Prostate gland (tissue), 2 donors: ENCODE data around the gene RAVER2. TPM values are rescaled to one million over a fixed set of nuclear protein-coding genes. Genes with fewer than 3 reads are reported as not detected.

Source experiments
- DNase-seq: peaks from one replicate; pipeline ENCODE4 v3.0.0-alpha.2; 2019; ENCODE audit warnings: low spot score
- H3K27ac ChIP-seq, 2 donors: fragments of 200-600 bp; sonication (generic); 2 replicates each; pipeline ENCODE4 v1.5.1; 2017 to 2019
- H3K27me3 ChIP-seq: fragments of 200-600 bp; sonication (generic); replicated peaks from 2 replicates; pipeline ENCODE4 v1.5.1; 2019; ENCODE audit not compliant: insufficient read depth
- H3K36me3 ChIP-seq, 2 donors: fragments of 200-600 bp; sonication (generic); 1 replicate in 1 of 2; 2 replicates in 1 of 2; pipeline versions ENCODE4 v1.5.1 to v1.8.1; 2017 to 2019
- H3K4me1 ChIP-seq: fragments of 200-600 bp; sonication (generic); replicated peaks from 2 replicates; pipeline ENCODE4 v1.5.1; 2019
- H3K4me3 ChIP-seq, 2 donors: fragments of 200-600 bp; sonication (generic); 2 replicates each; pipeline ENCODE4 v1.5.1; 2017 to 2019
- H3K9me3 ChIP-seq: fragments of 200-600 bp; sonication (generic); 2 replicates; pipeline ENCODE4 v1.5.1; 2017
- POLR2A ChIP-seq: fragments of 450-650 bp; IDR thresholded peaks from one replicate; pipeline ENCODE4 v1.6.1; 2016; ENCODE audit warnings: antibody characterized with exemption, mild to moderate bottlenecking
- POLR2AphosphoS5 ChIP-seq: sonication (generic); formaldehyde crosslinking; IDR thresholded peaks from one replicate; pipeline ENCODE4 v1.6.1; 2017; ENCODE audit warnings: antibody characterized with exemption
- WGBS: methylation state at CpG from one replicate; pipeline ENCODE4 v1.1.5; 2018; 5-methylcytosine and 5-hydroxymethylcytosine counted together
- intact Hi-C: fragments of 100-400 bp; cut with DNase I; formaldehyde crosslinking; loops from one replicate; pipeline ENCODE4 v1.14.2; 2022
- total RNA-seq, 2 donors: library from RNA; depleted of rRNA; stranded (reverse); fragments of >200 nt; gene quantifications; one replicate each; pipeline ENCODE4 v1.1.0, GENCODE V29; 2016
- TF ChIP-seq, protein P1 (sequence below), 4 experiments: fragments of 200-600 bp in 2 of 4; fragments of 450-650 bp in 2 of 4; sonication (generic) in 2 of 4; IDR thresholded peaks; 1 replicate in 3 of 4; 2 replicates in 1 of 4; pipeline ENCODE4 v1.5.1; 2016 to 2019; ENCODE audit warnings: antibody characterized with exemption in 4 of 4, mild to moderate bottlenecking in 2 of 4, moderate library complexity in 2 of 4

The RAVER2 gene
- total RNA-seq, 2 donors from 2014 or later: 11.8 to 18.3 TPM

DNA sequence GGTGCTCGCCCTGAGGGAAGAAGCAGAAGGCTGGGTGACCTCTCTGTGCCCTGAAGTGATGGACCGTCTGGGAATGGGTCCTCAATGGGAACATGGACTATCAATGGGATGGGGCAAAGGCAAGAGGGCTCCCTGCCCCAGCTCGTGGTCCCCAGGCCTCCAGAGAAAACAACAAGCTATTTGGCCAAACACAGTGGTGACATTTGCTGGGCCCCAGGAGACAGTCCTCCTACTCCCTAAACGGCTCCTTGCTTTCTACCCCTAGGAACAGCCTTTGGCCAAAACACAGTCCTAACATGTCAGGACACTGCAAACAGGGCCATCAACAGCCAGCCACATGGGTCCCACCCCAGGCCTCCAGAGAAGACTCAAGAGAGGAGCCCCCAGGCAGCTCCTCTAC lies 102.8 kb downstream of the RAVER2 start:
- no peak for DNase-seq
- H3K4me1 ChIP-seq: no peaks in the 10 kb centered on the region
- no peaks in the 10 kb centered on the region for H3K36me3 ChIP-seq
- TF ChIP-seq, protein P1, sequence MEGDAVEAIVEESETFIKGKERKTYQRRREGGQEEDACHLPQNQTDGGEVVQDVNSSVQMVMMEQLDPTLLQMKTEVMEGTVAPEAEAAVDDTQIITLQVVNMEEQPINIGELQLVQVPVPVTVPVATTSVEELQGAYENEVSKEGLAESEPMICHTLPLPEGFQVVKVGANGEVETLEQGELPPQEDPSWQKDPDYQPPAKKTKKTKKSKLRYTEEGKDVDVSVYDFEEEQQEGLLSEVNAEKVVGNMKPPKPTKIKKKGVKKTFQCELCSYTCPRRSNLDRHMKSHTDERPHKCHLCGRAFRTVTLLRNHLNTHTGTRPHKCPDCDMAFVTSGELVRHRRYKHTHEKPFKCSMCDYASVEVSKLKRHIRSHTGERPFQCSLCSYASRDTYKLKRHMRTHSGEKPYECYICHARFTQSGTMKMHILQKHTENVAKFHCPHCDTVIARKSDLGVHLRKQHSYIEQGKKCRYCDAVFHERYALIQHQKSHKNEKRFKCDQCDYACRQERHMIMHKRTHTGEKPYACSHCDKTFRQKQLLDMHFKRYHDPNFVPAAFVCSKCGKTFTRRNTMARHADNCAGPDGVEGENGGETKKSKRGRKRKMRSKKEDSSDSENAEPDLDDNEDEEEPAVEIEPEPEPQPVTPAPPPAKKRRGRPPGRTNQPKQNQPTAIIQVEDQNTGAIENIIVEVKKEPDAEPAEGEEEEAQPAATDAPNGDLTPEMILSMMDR (IDR thresholded peaks at IDR 0.05): no peak
- no peak for TF ChIP-seq POLR2AphosphoS5
- TF ChIP-seq POLR2A: no peak
- H3K27me3 ChIP-seq: no peaks in the 10 kb centered on the region
- H3K9me3 ChIP-seq: no peaks in the 10 kb centered on the region
- H3K27ac ChIP-seq: no peak overlapping the region
- intact Hi-C loops: no loop called here
- no peak overlapping the region for H3K4me3 ChIP-seq
- WGBS: 93% methylated on average over 4 of the region's 4 CpGs

DNA sequence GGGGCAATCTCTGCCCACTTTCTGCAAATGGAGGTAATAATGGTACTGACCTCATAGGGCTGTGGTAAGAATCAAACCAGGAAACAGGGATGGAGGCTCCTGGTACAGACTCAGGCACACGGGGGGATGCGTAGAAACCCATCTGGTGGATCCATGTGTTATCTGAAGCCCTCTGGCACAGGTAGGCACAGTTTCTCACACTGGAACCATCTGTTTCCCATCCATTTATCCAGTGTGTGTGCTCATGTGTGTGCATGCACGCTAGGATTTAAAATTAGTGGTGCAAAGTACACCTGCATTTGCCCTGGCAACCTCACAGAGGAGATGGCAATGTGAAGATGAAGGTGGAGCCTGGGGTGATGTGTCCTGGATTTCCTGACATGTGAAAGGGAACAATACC lies 103.3 kb downstream of the RAVER2 start:
- Histone ChIP-seq H3K27ac (no peak overlapping the region), H3K27me3 (no peaks in the 10 kb centered on the region), H3K9me3 (no peaks in the 10 kb centered on the region), H3K36me3 (no peaks in the 10 kb centered on the region), H3K4me1 (no peaks in the 10 kb centered on the region), H3K4me3 (no peak overlapping the region)
- TF ChIP-seq, protein P1 (IDR thresholded peaks at IDR 0.05): no peak
- TF ChIP-seq POLR2AphosphoS5: no peak
- TF ChIP-seq POLR2A: no peak
- DNase-seq: no peak
- intact Hi-C loops: no loop called here
- 97% methylated on average over 3 of the region's 3 CpGs for WGBS

DNA sequence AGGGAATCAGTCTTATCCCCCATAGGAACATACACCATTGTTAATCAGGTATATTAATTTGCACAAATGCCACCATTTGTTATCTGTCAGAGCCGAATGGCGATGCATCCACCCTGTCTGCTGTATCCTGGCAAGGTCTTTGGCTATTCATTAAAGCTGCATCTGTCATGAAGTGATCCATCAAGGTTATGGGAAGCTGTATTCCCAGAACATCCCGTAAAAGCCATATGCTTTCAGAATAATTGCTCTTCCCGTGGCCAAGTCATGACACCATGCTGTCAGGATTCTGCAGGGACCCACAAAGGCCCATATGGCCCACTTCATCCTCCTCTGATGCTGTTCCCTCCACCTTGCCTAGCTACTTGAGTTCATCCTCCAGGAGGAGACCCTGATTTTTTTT lies 103.9 kb downstream of the RAVER2 start:
- no peaks in the 10 kb centered on the region for H3K4me1 ChIP-seq
- WGBS: 74% methylated on average over 4 of the region's 4 CpGs
- H3K27me3 ChIP-seq: no peaks in the 10 kb centered on the region
- no peaks in the 10 kb centered on the region for H3K9me3 ChIP-seq
- intact Hi-C loops: no loop called here
- no peak for DNase-seq
- no peak for TF ChIP-seq POLR2A
- TF ChIP-seq POLR2AphosphoS5: no peak
- TF ChIP-seq, protein P1 (IDR thresholded peaks at IDR 0.05): no peak
- no peak overlapping the region for H3K4me3 ChIP-seq
- H3K36me3 ChIP-seq: no peaks in the 10 kb centered on the region
- no peak overlapping the region for H3K27ac ChIP-seq

DNA sequence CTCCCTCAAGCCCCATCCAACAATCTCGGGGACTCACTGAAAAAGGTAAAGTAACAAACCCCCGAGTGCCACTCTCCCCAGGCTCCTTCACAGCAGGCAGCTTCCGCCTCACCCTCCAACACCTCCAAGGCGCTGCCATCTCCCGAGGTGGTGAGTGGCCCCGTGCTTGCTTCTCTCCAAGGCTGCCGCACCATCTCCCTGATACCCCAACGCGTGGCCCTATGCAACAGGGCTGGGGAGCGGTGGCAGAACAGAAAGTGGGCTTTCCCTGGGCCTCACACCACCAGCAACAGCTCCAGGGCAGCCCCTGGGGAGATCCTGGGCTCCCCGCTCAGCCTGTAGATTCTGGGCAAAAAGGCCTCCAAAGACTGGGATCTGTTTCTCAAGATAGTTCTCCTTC lies 105.1 kb downstream of the RAVER2 start:
- Histone ChIP-seq H3K9me3 (no peaks in the 10 kb centered on the region), H3K27ac (no peak overlapping the region), H3K36me3 (no peaks in the 10 kb centered on the region), H3K4me1 (no peaks in the 10 kb centered on the region), H3K27me3 (no peaks in the 10 kb centered on the region), H3K4me3 (no peak overlapping the region)
- TF ChIP-seq POLR2A (no peak), POLR2AphosphoS5 (no peak)
- TF ChIP-seq, protein P1 (IDR thresholded peaks at IDR 0.05): no peak
- DNase-seq: no peak
- intact Hi-C loops: no loop called here
- 97% methylated on average over 11 of the region's 11 CpGs for WGBS

DNA sequence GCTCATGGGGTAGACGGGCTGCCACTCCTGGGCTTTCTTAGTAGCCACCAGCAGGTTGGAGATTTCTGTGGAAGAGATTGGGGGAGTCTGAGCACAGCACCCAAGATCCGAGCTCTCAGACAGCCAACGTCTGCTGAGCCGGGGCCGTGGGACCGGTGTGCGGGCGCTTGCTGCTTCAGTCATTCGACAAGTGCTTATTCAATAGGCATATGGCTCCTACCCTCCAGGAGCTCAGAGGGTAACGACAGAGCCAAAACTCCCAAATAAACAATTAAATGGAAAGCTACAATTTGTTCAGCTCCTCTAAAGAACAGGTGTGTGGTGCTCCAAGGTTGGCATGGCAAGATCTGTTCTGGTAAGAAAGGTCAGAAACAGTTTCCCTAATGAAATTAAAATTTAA lies 106.0 kb downstream of the RAVER2 start:
- H3K27me3 ChIP-seq: no peaks in the 10 kb centered on the region
- no peaks in the 10 kb centered on the region for H3K36me3 ChIP-seq
- H3K9me3 ChIP-seq: no peaks in the 10 kb centered on the region
- TF ChIP-seq POLR2AphosphoS5: no peak
- TF ChIP-seq POLR2A: no peak
- TF ChIP-seq, protein P1 (IDR thresholded peaks at IDR 0.05): no peak
- H3K4me3 ChIP-seq: no peak overlapping the region
- WGBS: 98% methylated on average over 10 of the region's 10 CpGs
- intact Hi-C loops: no loop called here
- DNase-seq: no peak
- H3K4me1 ChIP-seq: no peaks in the 10 kb centered on the region
- no peak overlapping the region for H3K27ac ChIP-seq
